ENCODE results near the gene HNRNPUL1.

The HNRNPUL1 gene

GRCh38 chr19:41248895-41249294, 15.3 kb upstream of the HNRNPUL1 start:
- no peak overlapping the region for H3K4me3 ChIP-seq (ENCODE audit: low read depth, low read length)
- no peak for TF ChIP-seq CTCF (IDR thresholded peaks at IDR 0.05; ENCODE audit: low read depth, low read length, missing control alignments)
- DNase-seq (ENCODE audit: low read depth), result no peak

- H3K4me3 ChIP-seq (ENCODE audit: low read depth, low read length), result no peak overlapping the region
- TF ChIP-seq CTCF (IDR thresholded peaks at IDR 0.05; ENCODE audit: low read depth, low read length, missing control alignments), result no peak
- no peak for DNase-seq (ENCODE audit: low read depth)
Measured at GRCh38 chr19:41249707-41250423, 14.3 kb upstream of the HNRNPUL1 start.

GRCh38 chr19:41253660-41254059, 10.5 kb upstream of the HNRNPUL1 start:
- H3K4me3 ChIP-seq (ENCODE audit: low read depth, low read length), result no peak overlapping the region
- no peak for DNase-seq (ENCODE audit: low read depth)
- no peak for TF ChIP-seq CTCF (IDR thresholded peaks at IDR 0.05; ENCODE audit: low read depth, low read length, missing control alignments)

- DNase-seq (ENCODE audit: low read depth), result no peak
- no peak for TF ChIP-seq CTCF (IDR thresholded peaks at IDR 0.05; ENCODE audit: low read depth, low read length, missing control alignments)
- H3K4me3 ChIP-seq (ENCODE audit: low read depth, low read length), result no peak overlapping the region
Measured at GRCh38 chr19:41255171-41255570, 9.0 kb upstream of the HNRNPUL1 start.

- TF ChIP-seq CTCF (IDR thresholded peaks at IDR 0.05; ENCODE audit: low read depth, low read length, missing control alignments), result no peak
- H3K4me3 ChIP-seq (ENCODE audit: low read depth, low read length), result peak overlapping the region; percentile 80
- DNase-seq (ENCODE audit: low read depth), result no peak
Measured at GRCh38 chr19:41261474-41262190, 2.5 kb upstream of the HNRNPUL1 start.

- TF ChIP-seq CTCF (IDR thresholded peaks at IDR 0.05; ENCODE audit: low read depth, low read length, missing control alignments), result no peak
- H3K4me3 ChIP-seq (ENCODE audit: low read depth, low read length), result peak overlapping the region; percentile 80
- DNase-seq (ENCODE audit: low read depth), result peak; percentile 31
Measured at GRCh38 chr19:41263042-41263849, 926 bp upstream of the HNRNPUL1 start.

Data from GM12864 (cell line).